Measurements from ENCODE around the gene AP4B1.

Gene AP4B1

GRCh38 chr1:113934006-113934405, 29.4 kb upstream of the AP4B1 start:
- no peak for TF ChIP-seq CTCF (IDR thresholded peaks at IDR 0.05; ENCODE audit: low read depth, low read length, missing control alignments)
- no peak for DNase-seq (ENCODE audit: low read depth)
- H3K4me3 ChIP-seq (ENCODE audit: low read depth, low read length): no peak overlapping the region
- in situ Hi-C loops (cut with HindIII; ENCODE audit: low sequenced_read_pairs): no loop called here

- in situ Hi-C loops (cut with HindIII; ENCODE audit: low sequenced_read_pairs): no loop called here
- DNase-seq (ENCODE audit: low read depth): peak; percentile 38
- H3K4me3 ChIP-seq (ENCODE audit: low read depth, low read length): peak overlapping the region; percentile 96
- TF ChIP-seq CTCF (IDR thresholded peaks at IDR 0.05; ENCODE audit: low read depth, low read length, missing control alignments): no peak
These were observed 26.9 kb upstream of the AP4B1 start for GRCh38 chr1:113931451-113931851.

GRCh38 chr1:113930499-113931161, 26.0 kb upstream of the AP4B1 start:
- peak overlapping the region; percentile 96 for H3K4me3 ChIP-seq (ENCODE audit: low read depth, low read length)
- DNase-seq (ENCODE audit: low read depth): peak; percentile 40
- in situ Hi-C loops (cut with HindIII; ENCODE audit: low sequenced_read_pairs): no loop called here
- TF ChIP-seq CTCF (IDR thresholded peaks at IDR 0.05; ENCODE audit: low read depth, low read length, missing control alignments): no peak

- H3K4me3 ChIP-seq (ENCODE audit: low read depth, low read length): peak overlapping the region; percentile 96
- DNase-seq (ENCODE audit: low read depth): no peak
- TF ChIP-seq CTCF (IDR thresholded peaks at IDR 0.05; ENCODE audit: low read depth, low read length, missing control alignments): no peak
- in situ Hi-C loops (cut with HindIII; ENCODE audit: low sequenced_read_pairs): no loop called here
These were observed 25.3 kb upstream of the AP4B1 start for GRCh38 chr1:113929750-113930498.

GRCh38 chr1:113928941-113929749, 24.5 kb upstream of the AP4B1 start, which contains the start of gene HIPK1:
Gene HIPK1 (plus strand): TSS chr1:113929324.
- in situ Hi-C loops (cut with HindIII; ENCODE audit: low sequenced_read_pairs): no loop called here
- TF ChIP-seq CTCF (IDR thresholded peaks at IDR 0.05; ENCODE audit: low read depth, low read length, missing control alignments): no peak
- DNase-seq (ENCODE audit: low read depth): peak; percentile 65
- peak within 1 kb of the TSS; percentile 96 for H3K4me3 ChIP-seq (ENCODE audit: low read depth, low read length)

GRCh38 chr1:113928187-113928930, 23.8 kb upstream of the AP4B1 start:
- H3K4me3 ChIP-seq (ENCODE audit: low read depth, low read length): peak overlapping the region; percentile 96
- in situ Hi-C loops (cut with HindIII; ENCODE audit: low sequenced_read_pairs): no loop called here
- no peak for TF ChIP-seq CTCF (IDR thresholded peaks at IDR 0.05; ENCODE audit: low read depth, low read length, missing control alignments)
- DNase-seq (ENCODE audit: low read depth): no peak
